ENCODE measurements around the gene RNGTT. TPM values are rescaled to one million over a fixed set of nuclear protein-coding genes. Genes with fewer than 3 reads are reported as not detected.
"Not testable (repeated sequence)": the region's sequence is repeated elsewhere in the genome, so short reads cannot be mapped to it uniquely, and the experiment has no call there.

RNGTT gene
- polyA plus RNA-seq, 2 donors: 3.9 to 5.2 TPM

GRCh38 chr6:88807622-88808021, 155.8 kb downstream of the RNGTT start:
- Histone ChIP-seq H3K9me3 (ENCODE audit: control insufficient read depth in 2 of 2, insufficient read depth in 1 of 2, low read depth in 1 of 2, low read length in 1 of 2) (peaks cover 3% of the 10 kb centered on the region in 2 donors), H3K4me1 (ENCODE audit: control insufficient read depth in 2 of 2, insufficient read depth in 2 of 2, low read length in 1 of 2) (no peaks in the 10 kb centered on the region), H3K27me3 (ENCODE audit: control insufficient read depth in 1 of 2, insufficient read depth in 2 of 2, low read length in 2 of 2) (no peaks in the 10 kb centered on the region), H3K4me3 (ENCODE audit: low read depth in 1 of 2, low read length in 2 of 2) (no peak overlapping the region), H3K27ac (ENCODE audit: low read depth in 2 of 2, low read length in 1 of 2) (no peak overlapping the region), H3K36me3 (ENCODE audit: control insufficient read depth in 2 of 2, insufficient read depth in 2 of 2, low read length in 1 of 2) (no peaks in the 10 kb centered on the region)
- WGBS, 2 donors: 100% methylated on average over 1 of the region's 1 CpG

- Histone ChIP-seq H3K4me1 (ENCODE audit: control insufficient read depth in 2 of 2, insufficient read depth in 2 of 2, low read length in 1 of 2) (no peaks in the 10 kb centered on the region), H3K27ac (ENCODE audit: low read depth in 2 of 2, low read length in 1 of 2) (no peak overlapping the region), H3K4me3 (ENCODE audit: low read depth in 1 of 2, low read length in 2 of 2) (no peak overlapping the region), H3K27me3 (ENCODE audit: control insufficient read depth in 1 of 2, insufficient read depth in 2 of 2, low read length in 2 of 2) (no peaks in the 10 kb centered on the region), H3K9me3 (ENCODE audit: control insufficient read depth in 2 of 2, insufficient read depth in 1 of 2, low read depth in 1 of 2, low read length in 1 of 2) (peaks cover 3% of the 10 kb centered on the region in 2 donors), H3K36me3 (ENCODE audit: control insufficient read depth in 2 of 2, insufficient read depth in 2 of 2, low read length in 1 of 2) (no peaks in the 10 kb centered on the region)
- 98% methylated on average over 4 of the region's 4 CpGs for WGBS, 2 donors
These were observed 156.7 kb downstream of the RNGTT start for GRCh38 chr6:88806728-88807127.

- Histone ChIP-seq H3K4me1 (ENCODE audit: control insufficient read depth in 2 of 2, insufficient read depth in 2 of 2, low read length in 1 of 2) (no peaks in the 10 kb centered on the region), H3K9me3 (ENCODE audit: control insufficient read depth in 2 of 2, insufficient read depth in 1 of 2, low read depth in 1 of 2, low read length in 1 of 2) (peaks cover 3% of the 10 kb centered on the region in 2 donors), H3K4me3 (ENCODE audit: low read depth in 1 of 2, low read length in 2 of 2) (no peak overlapping the region), H3K27ac (ENCODE audit: low read depth in 2 of 2, low read length in 1 of 2) (no peak overlapping the region), H3K27me3 (ENCODE audit: control insufficient read depth in 1 of 2, insufficient read depth in 2 of 2, low read length in 2 of 2) (no peaks in the 10 kb centered on the region), H3K36me3 (ENCODE audit: control insufficient read depth in 2 of 2, insufficient read depth in 2 of 2, low read length in 1 of 2) (no peaks in the 10 kb centered on the region)
- 97% methylated on average over 2 of the region's 2 CpGs for WGBS, 2 donors
These were observed 158.7 kb downstream of the RNGTT start for GRCh38 chr6:88804701-88805100.

GRCh38 chr6:88785478-88785877, 177.9 kb downstream of the RNGTT start:
- no peaks in the 10 kb centered on the region for H3K4me1 ChIP-seq (ENCODE audit: control insufficient read depth in 2 of 2, insufficient read depth in 2 of 2, low read length in 1 of 2)
- H3K9me3 ChIP-seq (ENCODE audit: control insufficient read depth in 2 of 2, insufficient read depth in 1 of 2, low read depth in 1 of 2, low read length in 1 of 2): no peaks in the 10 kb centered on the region
- no peaks in the 10 kb centered on the region for H3K36me3 ChIP-seq (ENCODE audit: control insufficient read depth in 2 of 2, insufficient read depth in 2 of 2, low read length in 1 of 2)
- H3K4me3 ChIP-seq (ENCODE audit: low read depth in 1 of 2, low read length in 2 of 2): no peak overlapping the region
- no peak overlapping the region for H3K27ac ChIP-seq (ENCODE audit: low read depth in 2 of 2, low read length in 1 of 2)
- H3K27me3 ChIP-seq (ENCODE audit: control insufficient read depth in 1 of 2, insufficient read depth in 2 of 2, low read length in 2 of 2): no peaks in the 10 kb centered on the region

GRCh38 chr6:88780714-88781389, 182.6 kb downstream of the RNGTT start:
- Histone ChIP-seq H3K4me1 (ENCODE audit: control insufficient read depth in 2 of 2, insufficient read depth in 2 of 2, low read length in 1 of 2) (no peaks in the 10 kb centered on the region), H3K27me3 (ENCODE audit: control insufficient read depth in 1 of 2, insufficient read depth in 2 of 2, low read length in 2 of 2) (no peaks in the 10 kb centered on the region), H3K4me3 (ENCODE audit: low read depth in 1 of 2, low read length in 2 of 2) (no peak overlapping the region), H3K36me3 (ENCODE audit: control insufficient read depth in 2 of 2, insufficient read depth in 2 of 2, low read length in 1 of 2) (no peaks in the 10 kb centered on the region), H3K27ac (ENCODE audit: low read depth in 2 of 2, low read length in 1 of 2) (no peak overlapping the region), H3K9me3 (ENCODE audit: control insufficient read depth in 2 of 2, insufficient read depth in 1 of 2, low read depth in 1 of 2, low read length in 1 of 2) (no peaks in the 10 kb centered on the region)
- 50 to 55% methylated on average over 5 of the region's 5 CpGs for WGBS, 2 donors

GRCh38 chr6:88775866-88776571, 187.4 kb downstream of the RNGTT start:
- Histone ChIP-seq H3K9me3 (ENCODE audit: control insufficient read depth in 2 of 2, insufficient read depth in 1 of 2, low read depth in 1 of 2, low read length in 1 of 2) (no peaks in the 10 kb centered on the region), H3K27ac (ENCODE audit: low read depth in 2 of 2, low read length in 1 of 2) (no peak overlapping the region), H3K4me3 (ENCODE audit: low read depth in 1 of 2, low read length in 2 of 2) (no peak overlapping the region), H3K36me3 (ENCODE audit: control insufficient read depth in 2 of 2, insufficient read depth in 2 of 2, low read length in 1 of 2) (no peaks in the 10 kb centered on the region), H3K4me1 (ENCODE audit: control insufficient read depth in 2 of 2, insufficient read depth in 2 of 2, low read length in 1 of 2) (no peaks in the 10 kb centered on the region), H3K27me3 (ENCODE audit: control insufficient read depth in 1 of 2, insufficient read depth in 2 of 2, low read length in 2 of 2) (no peaks in the 10 kb centered on the region)
- 88 to 93% methylated on average over 8 of the region's 8 CpGs for WGBS, 2 donors

GRCh38 chr6:88768114-88768513, 195.3 kb downstream of the RNGTT start:
- not testable (repeated sequence) for H3K27me3 ChIP-seq (ENCODE audit: control insufficient read depth in 1 of 2, insufficient read depth in 2 of 2, low read length in 2 of 2); H3K4me3 ChIP-seq (ENCODE audit: low read depth in 1 of 2, low read length in 2 of 2); H3K36me3 ChIP-seq (ENCODE audit: control insufficient read depth in 2 of 2, insufficient read depth in 2 of 2, low read length in 1 of 2); H3K9me3 ChIP-seq (ENCODE audit: control insufficient read depth in 2 of 2, insufficient read depth in 1 of 2, low read depth in 1 of 2, low read length in 1 of 2); H3K4me1 ChIP-seq (ENCODE audit: control insufficient read depth in 2 of 2, insufficient read depth in 2 of 2, low read length in 1 of 2); H3K27ac ChIP-seq (ENCODE audit: low read depth in 2 of 2, low read length in 1 of 2)
- WGBS, 2 donors: 93% methylated on average over 2 of the region's 2 CpGs

GRCh38 chr6:88764081-88764480, 199.3 kb downstream of the RNGTT start:
- Histone ChIP-seq H3K36me3 (ENCODE audit: control insufficient read depth in 2 of 2, insufficient read depth in 2 of 2, low read length in 1 of 2) (no peaks in the 10 kb centered on the region), H3K27me3 (ENCODE audit: control insufficient read depth in 1 of 2, insufficient read depth in 2 of 2, low read length in 2 of 2) (no peaks in the 10 kb centered on the region), H3K9me3 (ENCODE audit: control insufficient read depth in 2 of 2, insufficient read depth in 1 of 2, low read depth in 1 of 2, low read length in 1 of 2) (no peaks in the 10 kb centered on the region), H3K4me1 (ENCODE audit: control insufficient read depth in 2 of 2, insufficient read depth in 2 of 2, low read length in 1 of 2) (no peaks in the 10 kb centered on the region), H3K4me3 (ENCODE audit: low read depth in 1 of 2, low read length in 2 of 2) (no peak overlapping the region), H3K27ac (ENCODE audit: low read depth in 2 of 2, low read length in 1 of 2) (no peak overlapping the region)
- WGBS, 2 donors: 98 to 99% methylated on average over 3 of the region's 3 CpGs

GRCh38 chr6:88763160-88763559, 200.3 kb downstream of the RNGTT start:
- no peaks in the 10 kb centered on the region for H3K36me3 ChIP-seq (ENCODE audit: control insufficient read depth in 2 of 2, insufficient read depth in 2 of 2, low read length in 1 of 2)
- no peaks in the 10 kb centered on the region for H3K4me1 ChIP-seq (ENCODE audit: control insufficient read depth in 2 of 2, insufficient read depth in 2 of 2, low read length in 1 of 2)
- no peaks in the 10 kb centered on the region for H3K27me3 ChIP-seq (ENCODE audit: control insufficient read depth in 1 of 2, insufficient read depth in 2 of 2, low read length in 2 of 2)
- H3K4me3 ChIP-seq (ENCODE audit: low read depth in 1 of 2, low read length in 2 of 2): no peak overlapping the region
- H3K27ac ChIP-seq (ENCODE audit: low read depth in 2 of 2, low read length in 1 of 2): no peak overlapping the region
- WGBS, 2 donors: 93 to 96% methylated on average over 3 of the region's 3 CpGs
- no peaks in the 10 kb centered on the region for H3K9me3 ChIP-seq (ENCODE audit: control insufficient read depth in 2 of 2, insufficient read depth in 1 of 2, low read depth in 1 of 2, low read length in 1 of 2)

All from esophagus (tissue), 2 donors.